Keratinocyte (primary cell): ENCODE results near the gene ZBTB48. TPM values are rescaled to one million over a fixed set of nuclear protein-coding genes. Genes with fewer than 3 reads are reported as not detected.

Source experiments
- DNase-seq: peaks from one replicate; pipeline ENCODE4 v3.0.0-alpha.2; 2011; ENCODE audit warnings: low read depth, missing footprints, low spot score
- FAIRE-seq: peaks from 2 replicates; lab custom pipeline; 2011; peaks lifted over from hg19 to GRCh38; lab: Jason Lieb, UNC
- H2AFZ ChIP-seq: 2 replicates; pipeline ENCODE4 v1.6.0; 2012; ENCODE audit warnings: low read length, control low read depth, inconsistent platforms; ENCODE audit not compliant: control insufficient read depth
- H3K27ac ChIP-seq: 2 replicates; pipeline ENCODE4 v1.5.1; 2011; ENCODE audit warnings: low read length; ENCODE audit not compliant: control insufficient read depth, insufficient read depth
- H3K27me3 ChIP-seq: 3 replicates; pipeline ENCODE4 v1.6.0; 2011; ENCODE audit warnings: low read length; ENCODE audit not compliant: control insufficient read depth, insufficient read depth; ENCODE audit errors: extremely low read depth
- H3K36me3 ChIP-seq, 2 experiments: 2 replicates in 1 of 2; 3 replicates in 1 of 2; pipeline ENCODE4 v1.5.1; 2011; ENCODE audit warnings: low read length in 2 of 2, mild to moderate bottlenecking in 1 of 2; ENCODE audit not compliant: control insufficient read depth in 2 of 2, insufficient read depth in 2 of 2; ENCODE audit errors: extremely low read depth in 1 of 2
- H3K4me1 ChIP-seq: 3 replicates; pipeline ENCODE4 v1.5.1; 2011; ENCODE audit warnings: low read length; ENCODE audit not compliant: control insufficient read depth, insufficient read depth; ENCODE audit errors: extremely low read depth
- H3K4me2 ChIP-seq: 3 replicates; pipeline ENCODE4 v1.6.0; 2011; ENCODE audit warnings: low read depth, low read length; ENCODE audit not compliant: control insufficient read depth, insufficient read depth; ENCODE audit errors: extremely low read depth
- H3K4me3 ChIP-seq, 3 experiments: fragments of 200-600 bp in 1 of 3; sonication (generic) in 1 of 3; 2 replicates in 2 of 3; 3 replicates in 1 of 3; pipeline ENCODE4 v1.5.1; 2011 to 2016; ENCODE audit warnings: low read length in 3 of 3, mild to moderate bottlenecking in 3 of 3, control low read depth in 2 of 3, inconsistent platforms in 1 of 3, low read depth in 1 of 3, mixed read lengths in 1 of 3, mixed run types in 1 of 3, moderate library complexity in 1 of 3; ENCODE audit not compliant: control insufficient read depth in 2 of 3, insufficient read depth in 2 of 3; ENCODE audit errors: extremely low read depth in 1 of 3
- H3K79me2 ChIP-seq: 2 replicates; pipeline ENCODE4 v1.6.0; 2012; ENCODE audit warnings: low read length; ENCODE audit not compliant: control insufficient read depth, insufficient read depth
- H3K9ac ChIP-seq: 3 replicates; pipeline ENCODE4 v1.6.0; 2011; ENCODE audit warnings: low read length; ENCODE audit not compliant: control insufficient read depth, insufficient read depth; ENCODE audit errors: extremely low read depth
- H3K9me1 ChIP-seq: 3 replicates; pipeline ENCODE4 v1.6.0; 2011; ENCODE audit warnings: low read length; ENCODE audit not compliant: control insufficient read depth, insufficient read depth; ENCODE audit errors: extremely low read depth
- H3K9me3 ChIP-seq: 2 replicates; pipeline ENCODE4 v1.5.1; 2012; ENCODE audit warnings: low read depth, low read length; ENCODE audit not compliant: control insufficient read depth
- H4K20me1 ChIP-seq: 3 replicates; pipeline ENCODE4 v1.6.0; 2011; ENCODE audit warnings: low read length; ENCODE audit not compliant: control insufficient read depth, insufficient read depth; ENCODE audit errors: extremely low read depth
- EZH2 ChIP-seq: IDR thresholded peaks from one replicate; pipeline ENCODE4 v1.6.1; 2012; ENCODE audit warnings: inconsistent platforms, mild to moderate bottlenecking, low read length, moderate library complexity
- dilution Hi-C: fragments of 300-500 bp; cut with MboI; formaldehyde crosslinking; loops from one replicate; pipeline ENCODE4 v1.7.0; 2020; ENCODE audit warnings: low sequenced_read_pairs; ENCODE audit not compliant: extremely low pct_ligation_motif_present
- polyA plus RNA-seq, 5 experiments: library from polyadenylated mRNA; depleted of rRNA in 3 of 5; stranded (reverse) in 3 of 5; stranded (forward) in 1 of 5; unstranded in 1 of 5; fragments of >200 nt; gene quantifications; 1 replicate in 1 of 5; 2 replicates in 3 of 5; 3 replicates in 1 of 5; pipeline versions ENCODE4 v1.2.1 to v1.2.3, GENCODE V29; 2011 to 2012; ENCODE audit warnings: missing spikeins in 2 of 5, low read depth in 1 of 5, low replicate concordance in 1 of 5
- TF ChIP-seq, protein P1 (sequence below), 3 experiments: IDR thresholded peaks in 1 of 3; conservative IDR thresholded peaks in 1 of 3; optimal IDR thresholded peaks in 1 of 3; 2 replicates in 2 of 3; 3 replicates in 1 of 3; pipeline versions ENCODE3 to v1.5.1; 2011; ENCODE audit warnings: low read length in 3 of 3, mild to moderate bottlenecking in 3 of 3, moderate library complexity in 2 of 3, control low read depth in 1 of 3, inconsistent platforms in 1 of 3; ENCODE audit not compliant: insufficient read depth in 2 of 3; ENCODE audit errors: extremely low read depth in 1 of 3

ZBTB48 gene
- polyA plus RNA-seq, 1 donor (not counting 4 experiments of a cell fraction or from before 2014, with no cell fraction given): 10.9 TPM

DNA sequence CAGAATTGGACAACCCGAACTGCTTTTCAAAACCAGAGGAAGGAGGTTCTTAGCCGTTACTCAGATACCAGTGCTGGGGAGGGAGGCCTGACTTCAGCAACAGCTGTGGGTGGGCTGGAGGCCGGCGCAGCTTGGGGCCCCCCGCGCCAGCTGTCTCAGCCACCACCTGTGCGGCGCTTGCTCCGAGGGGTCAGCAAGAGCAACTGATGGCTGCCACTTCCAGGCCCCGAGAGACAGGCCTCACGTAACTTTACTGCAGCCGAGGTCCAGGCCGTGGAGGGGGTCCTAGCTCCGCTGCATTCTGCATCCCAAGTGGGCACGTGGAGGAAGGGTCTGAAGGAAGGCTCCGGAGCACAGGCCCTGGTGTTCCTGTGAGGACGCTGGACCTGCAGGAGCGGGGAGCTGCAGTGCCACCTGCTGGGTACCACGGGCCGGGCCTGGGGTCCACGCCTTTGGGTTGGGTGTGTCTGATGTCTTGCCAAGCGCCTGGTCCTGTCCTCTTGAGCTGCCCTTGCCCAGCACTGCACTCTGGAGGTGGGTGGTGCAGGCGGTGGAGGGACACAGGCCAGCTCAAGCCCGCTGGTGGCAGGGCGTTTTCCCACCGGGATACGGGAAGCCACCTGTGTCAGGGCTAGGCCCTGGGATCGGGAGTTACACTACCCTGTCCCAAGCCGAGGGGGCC is 54.7 kb downstream of the ZBTB48 start:
- no peak overlapping the region for H3K9ac ChIP-seq
- H4K20me1 ChIP-seq: no peaks in the 10 kb centered on the region
- H3K4me2 ChIP-seq: no peak overlapping the region
- no peaks in the 10 kb centered on the region for H3K9me1 ChIP-seq
- dilution Hi-C loops: no loop called here
- H3K36me3 ChIP-seq: peaks cover 38% of the 10 kb centered on the region in 2 experiments
- DNase-seq (no peak), FAIRE-seq (no peak)
- no peak overlapping the region for H3K4me3 ChIP-seq
- no peaks in the 10 kb centered on the region for H3K79me2 ChIP-seq
- no peak overlapping the region for H2AFZ ChIP-seq
- no peaks in the 10 kb centered on the region for H3K9me3 ChIP-seq
- no peak for TF ChIP-seq EZH2
- TF ChIP-seq, protein P1, sequence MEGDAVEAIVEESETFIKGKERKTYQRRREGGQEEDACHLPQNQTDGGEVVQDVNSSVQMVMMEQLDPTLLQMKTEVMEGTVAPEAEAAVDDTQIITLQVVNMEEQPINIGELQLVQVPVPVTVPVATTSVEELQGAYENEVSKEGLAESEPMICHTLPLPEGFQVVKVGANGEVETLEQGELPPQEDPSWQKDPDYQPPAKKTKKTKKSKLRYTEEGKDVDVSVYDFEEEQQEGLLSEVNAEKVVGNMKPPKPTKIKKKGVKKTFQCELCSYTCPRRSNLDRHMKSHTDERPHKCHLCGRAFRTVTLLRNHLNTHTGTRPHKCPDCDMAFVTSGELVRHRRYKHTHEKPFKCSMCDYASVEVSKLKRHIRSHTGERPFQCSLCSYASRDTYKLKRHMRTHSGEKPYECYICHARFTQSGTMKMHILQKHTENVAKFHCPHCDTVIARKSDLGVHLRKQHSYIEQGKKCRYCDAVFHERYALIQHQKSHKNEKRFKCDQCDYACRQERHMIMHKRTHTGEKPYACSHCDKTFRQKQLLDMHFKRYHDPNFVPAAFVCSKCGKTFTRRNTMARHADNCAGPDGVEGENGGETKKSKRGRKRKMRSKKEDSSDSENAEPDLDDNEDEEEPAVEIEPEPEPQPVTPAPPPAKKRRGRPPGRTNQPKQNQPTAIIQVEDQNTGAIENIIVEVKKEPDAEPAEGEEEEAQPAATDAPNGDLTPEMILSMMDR (optimal IDR thresholded peaks at IDR 0.05 in 1 of 3, IDR thresholded peaks at IDR 0.05 in 1 of 3, conservative IDR thresholded peaks at IDR 0.05 in 1 of 3; ENCODE audit: extremely low read depth in 1 of 3, insufficient read depth in 2 of 3, low read length in 3 of 3): peak; percentile 57 to 78 (median 74)
- no peaks in the 10 kb centered on the region for H3K4me1 ChIP-seq
- H3K27me3 ChIP-seq: no peaks in the 10 kb centered on the region
- no peak overlapping the region for H3K27ac ChIP-seq

DNA sequence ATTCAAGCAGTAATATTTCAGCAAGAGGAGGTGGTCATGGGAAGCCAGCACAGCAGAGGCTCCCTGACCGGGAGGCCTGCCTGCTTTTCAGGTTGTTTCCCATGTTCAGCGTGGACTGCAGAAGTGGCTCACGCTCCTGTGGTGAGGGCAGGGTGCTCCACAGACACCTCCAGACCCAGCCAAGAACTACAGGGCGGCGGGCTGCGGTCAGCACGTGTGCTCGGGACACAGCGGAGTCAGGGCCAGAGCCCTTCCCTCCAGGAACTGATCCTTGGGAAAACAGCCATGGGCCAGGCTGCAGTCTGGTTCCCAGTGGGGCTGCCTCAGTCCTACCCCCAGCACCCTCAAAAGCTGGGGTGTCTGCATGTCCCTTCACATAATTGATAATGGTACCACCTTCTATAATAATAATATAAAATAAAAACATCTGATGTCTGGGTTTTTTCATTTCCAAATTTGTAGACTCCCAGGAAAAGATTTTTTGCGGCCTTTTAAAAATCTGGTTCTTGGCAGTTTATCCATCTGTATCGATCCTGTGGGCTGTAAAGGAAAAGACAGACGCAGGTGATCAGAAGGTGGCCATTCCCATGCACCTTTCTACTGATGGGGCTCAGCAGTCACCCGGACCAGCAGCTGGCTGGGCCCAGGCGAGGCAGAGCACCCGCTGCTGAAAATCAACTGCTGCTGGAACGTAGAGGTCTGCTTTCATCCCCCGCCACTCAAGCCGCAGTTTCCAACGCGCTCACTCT is 55.5 kb downstream of the ZBTB48 start:
- Histone ChIP-seq H3K4me1 (no peaks in the 10 kb centered on the region), H3K9ac (no peak overlapping the region), H2AFZ (no peak overlapping the region), H4K20me1 (no peaks in the 10 kb centered on the region), H3K36me3 (peaks cover 38 to 45% of the 10 kb centered on the region in 2 experiments), H3K4me2 (no peak overlapping the region), H3K9me1 (no peaks in the 10 kb centered on the region), H3K79me2 (no peaks in the 10 kb centered on the region), H3K27me3 (no peaks in the 10 kb centered on the region), H3K9me3 (no peaks in the 10 kb centered on the region), H3K4me3 (no peak overlapping the region), H3K27ac (no peak overlapping the region)
- no peak for TF ChIP-seq EZH2
- TF ChIP-seq, protein P1 (optimal IDR thresholded peaks at IDR 0.05 in 1 of 3, IDR thresholded peaks at IDR 0.05 in 1 of 3, conservative IDR thresholded peaks at IDR 0.05 in 1 of 3; ENCODE audit: extremely low read depth in 1 of 3, insufficient read depth in 2 of 3, low read length in 3 of 3): no peak
- dilution Hi-C loops: no loop called here
- FAIRE-seq (no peak), DNase-seq (no peak)
